HepG2 (cell line): ENCODE data around the gene ABT1. TPM values are rescaled to one million over a fixed set of nuclear protein-coding genes. Genes with fewer than 3 reads are reported as not detected.

Source experiments
- ATAC-seq: fragments of 200-7000 bp; cut with Tn5 transposase; 3 replicates; pipeline ENCODE4 v1.9.1; 2020; ENCODE audit warnings: mild to moderate bottlenecking, moderate library complexity
- BruUV-seq: library from RNA; stranded (reverse); fragments of 400-500 nt; replicated peaks from 2 replicates; lab custom pipeline; 2021; lab: Mats Ljungman, UMichigan
- CTCF ChIA-PET: fragments of 300-600 bp; formaldehyde crosslinking; extraction: SDS; loops from one replicate; lab custom pipeline; 2021; ENCODE audit warnings: low total read pairs, inconsistent platforms, low intra/inter-chr PET ratio; lab: Yijun Ruan, JAX
- POLR2A ChIA-PET: fragments of 350-600 bp; sonication (Branson Sonifier 250); formaldehyde crosslinking; loops from one replicate; lab custom pipeline; 2020; ENCODE audit warnings: antibody characterized with exemption, inconsistent platforms; lab: Yijun Ruan, JAX
- DNase-seq: peaks from one replicate; pipeline ENCODE4 v3.0.0-alpha.2; 2015; ENCODE audit warnings: low spot score
- FAIRE-seq: peaks from 3 replicates; lab custom pipeline; 2011; peaks lifted over from hg19 to GRCh38; lab: Jason Lieb, UNC
- H2AFZ ChIP-seq: one replicate; pipeline ENCODE4 v1.6.1; 2011; ENCODE audit warnings: low read length, inconsistent platforms
- H3K27ac ChIP-seq: fragments of 300-600 bp; 3 replicates; pipeline ENCODE4 v1.8.0; 2011; ENCODE audit warnings: mixed run types, mild to moderate bottlenecking, mixed read lengths, low read length, inconsistent platforms; ENCODE audit not compliant: insufficient read depth; ENCODE audit errors: extremely low read length
- H3K27me3 ChIP-seq, 2 experiments: fragments of 200-600 bp in 1 of 2; 2 replicates in 1 of 2; 3 replicates in 1 of 2; pipeline versions ENCODE4 v1.6.0 to v1.8.0; 2011; ENCODE audit warnings: low read length in 2 of 2, mild to moderate bottlenecking in 2 of 2, moderate library complexity in 2 of 2, inconsistent platforms in 1 of 2; ENCODE audit not compliant: insufficient read depth in 2 of 2, control insufficient read depth in 1 of 2
- H3K36me3 ChIP-seq, 2 experiments: fragments of 200-600 bp in 1 of 2; replicated peaks in 1 of 2; 2 replicates in 1 of 2; 3 replicates in 1 of 2; pipeline versions ENCODE4 v1.5.1 to v1.8.0; 2011; ENCODE audit warnings: low read length in 2 of 2, inconsistent platforms in 1 of 2; ENCODE audit not compliant: insufficient read depth in 2 of 2, control insufficient read depth in 1 of 2
- H3K4me1 ChIP-seq: 2 replicates; pipeline ENCODE4 v1.5.1; 2012; ENCODE audit warnings: low read length, inconsistent platforms; ENCODE audit not compliant: insufficient read depth
- H3K4me2 ChIP-seq: 2 replicates; pipeline ENCODE4 v1.6.0; 2011; ENCODE audit warnings: low read depth, low read length, inconsistent platforms
- H3K4me3 ChIP-seq, 3 experiments: fragments of 200-600 bp in 1 of 3; sonication (generic), shearing (Covaris generic) in 1 of 3; replicated peaks in 1 of 3; 2 replicates each; pipeline ENCODE4 v1.5.1; 2011 to 2016; ENCODE audit warnings: low read length in 3 of 3, inconsistent platforms in 2 of 3, low read depth in 2 of 3, mild to moderate bottlenecking in 2 of 3, control low read depth in 1 of 3, mixed read lengths in 1 of 3; ENCODE audit not compliant: insufficient read depth in 1 of 3
- H3K79me2 ChIP-seq: one replicate; pipeline ENCODE4 v1.6.1; 2011; ENCODE audit warnings: low read length, inconsistent platforms; ENCODE audit not compliant: insufficient read depth
- H3K9ac ChIP-seq: 2 replicates; pipeline ENCODE4 v1.6.0; 2011; ENCODE audit warnings: mild to moderate bottlenecking, low read depth, low read length, inconsistent platforms; ENCODE audit not compliant: insufficient read depth
- H3K9me3 ChIP-seq: 2 replicates; pipeline ENCODE4 v1.5.1; 2012; ENCODE audit warnings: mild to moderate bottlenecking, low read length
- H4K20me1 ChIP-seq: 2 replicates; pipeline ENCODE4 v1.6.0; 2011; ENCODE audit warnings: inconsistent platforms, mild to moderate bottlenecking, low read length, moderate library complexity; ENCODE audit not compliant: insufficient read depth
- ARID2 ChIP-seq: sonication (generic); formaldehyde crosslinking; IDR thresholded peaks from 2 replicates; pipeline ENCODE4 v1.8.1; 2022; ENCODE audit warnings: mild to moderate bottlenecking, missing genetic modification reagents, borderline replicate concordance
- CBX1 ChIP-seq: IDR thresholded peaks from one replicate; pipeline ENCODE4 v1.6.1; 2016; ENCODE audit warnings: antibody characterized with exemption, low read depth
- CBX5 ChIP-seq: sonication (generic); formaldehyde crosslinking; IDR thresholded peaks from 2 replicates; pipeline ENCODE4 v1.4.0; 2020; ENCODE audit warnings: missing genetic modification reagents, borderline replicate concordance
- CC2D1A ChIP-seq: sonication (generic); formaldehyde crosslinking; IDR thresholded peaks from 2 replicates; pipeline ENCODE4 v1.8.1; 2023; ENCODE audit warnings: mild to moderate bottlenecking, missing genetic modification reagents
- CREM ChIP-seq, 2 experiments: sonication (generic) in 1 of 2; formaldehyde crosslinking in 1 of 2; IDR thresholded peaks; 2 replicates each; pipeline versions ENCODE4 v1.4.0 to v1.6.1; 2016 to 2020; ENCODE audit warnings: antibody characterized with exemption in 1 of 2, mild to moderate bottlenecking in 1 of 2, missing genetic modification reagents in 1 of 2
- ELF3 ChIP-seq: IDR thresholded peaks from 2 replicates; pipeline ENCODE4 v1.6.1; 2016; ENCODE audit warnings: missing genetic modification reagents, missing compliant biosample characterization
- HNRNPK ChIP-seq: fragments of 200-400 bp; formaldehyde crosslinking; IDR thresholded peaks from 2 replicates; pipeline ENCODE4 v1.6.1; 2018; ENCODE audit warnings: low read length, low read depth, moderate library complexity, mild to moderate bottlenecking; ENCODE audit not compliant: poor library complexity, severe bottlenecking
- LCORL ChIP-seq, 2 experiments: fragments of 450-650 bp in 1 of 2; sonication (generic) in 1 of 2; formaldehyde crosslinking in 1 of 2; IDR thresholded peaks; 2 replicates each; pipeline versions ENCODE4 v1.5.0 to v1.6.1; 2017 to 2020; ENCODE audit warnings: antibody characterized with exemption in 1 of 2, missing genetic modification reagents in 1 of 2
- MATR3 ChIP-seq: sonication (generic); formaldehyde crosslinking; IDR thresholded peaks from 2 replicates; pipeline ENCODE4 v1.4.0; 2020; ENCODE audit warnings: missing genetic modification reagents
- MEF2D ChIP-seq: sonication (generic); formaldehyde crosslinking; IDR thresholded peaks from 2 replicates; pipeline ENCODE4 v1.5.1; 2020; ENCODE audit warnings: mild to moderate bottlenecking, missing genetic modification reagents
- NFYB ChIP-seq: sonication (generic); formaldehyde crosslinking; IDR thresholded peaks from 2 replicates; pipeline ENCODE4 v1.4.0; 2020; ENCODE audit warnings: missing genetic modification reagents
- YY1 ChIP-seq: IDR thresholded peaks from 2 replicates; pipeline ENCODE4 v1.6.1; 2011; ENCODE audit warnings: low read length, low read depth, moderate library complexity, mild to moderate bottlenecking; ENCODE audit not compliant: insufficient read depth, insufficient replicate concordance
- ZFY ChIP-seq: sonication (generic); formaldehyde crosslinking; IDR thresholded peaks from 2 replicates; pipeline ENCODE4 v1.4.0; 2020; ENCODE audit warnings: missing genetic modification reagents
- ZNF75D ChIP-seq: sonication (generic); formaldehyde crosslinking; IDR thresholded peaks from 2 replicates; pipeline ENCODE4 v1.8.1; 2023; ENCODE audit warnings: missing genetic modification reagents, mild to moderate bottlenecking, borderline replicate concordance
- ZNF773 ChIP-seq: sonication (generic); formaldehyde crosslinking; IDR thresholded peaks from 2 replicates; pipeline ENCODE4 v1.4.0; 2020; ENCODE audit warnings: missing genetic modification reagents, borderline replicate concordance
- WGBS: methylation state at CpG from one replicate; pipeline ENCODE4 v1.1.6; 2017; ENCODE audit warnings: low lambda C conversion rate; 5-methylcytosine and 5-hydroxymethylcytosine counted together
- in situ Hi-C: cut with HindIII; loops from 2 replicates; pipeline ENCODE4 v1.10.0; 2017; ENCODE audit warnings: low pct_unique_long_range_greater_than_20kb; ENCODE audit not compliant: extremely low pct_ligation_motif_present
- intact Hi-C: fragments of 100-400 bp; cut with micrococcal nuclease; formaldehyde crosslinking; loops from one replicate; pipeline ENCODE4 v1.10.0; 2022; ENCODE audit not compliant: unreplicated experiment
- polyA plus RNA-seq, 8 experiments: library from polyadenylated mRNA; depleted of rRNA in 3 of 8; stranded (reverse) in 7 of 8; unstranded in 1 of 8; fragments of >200 nt; fragmentation: Illumina TruSeq in 4 of 8; extraction: Trizol in 4 of 8; gene quantifications; 2 replicates each; pipeline versions ENCODE4 v1.2.1 to v1.2.3, GENCODE V29; 2011 to 2016; ENCODE audit warnings: low read depth in 4 of 8, missing spikeins in 1 of 8, mixed read lengths in 1 of 8; ENCODE audit not compliant: insufficient read depth in 1 of 8
- total RNA-seq, 5 experiments: library from RNA; depleted of rRNA; stranded (reverse); fragments of >200 nt; fragmentation: Illumina TruSeq; extraction: Trizol; gene quantifications; 2 replicates each; pipeline ENCODE4 v1.2.3, GENCODE V29; 2016; ENCODE audit warnings: low read depth in 1 of 5
- TF ChIP-seq, protein P1 (sequence below), 2 experiments: IDR thresholded peaks; 2 replicates each; pipeline ENCODE4 v1.6.1; 2011 to 2012; ENCODE audit warnings: low read length in 2 of 2, borderline replicate concordance in 1 of 2, low read depth in 1 of 2, mild to moderate bottlenecking in 1 of 2, moderate library complexity in 1 of 2
- TF ChIP-seq, protein P2 (sequence below): sonication (generic); formaldehyde crosslinking; IDR thresholded peaks from 2 replicates; pipeline ENCODE4 v1.8.1; 2022; ENCODE audit warnings: low read depth, mild to moderate bottlenecking, missing genetic modification reagents

Gene ABT1
- total and polyA plus RNA-seq, 2 of the 13 experiments (the other 11 are each of a cell fraction or from before 2014, with no cell fraction given) = 38.4 TPM

DNA sequence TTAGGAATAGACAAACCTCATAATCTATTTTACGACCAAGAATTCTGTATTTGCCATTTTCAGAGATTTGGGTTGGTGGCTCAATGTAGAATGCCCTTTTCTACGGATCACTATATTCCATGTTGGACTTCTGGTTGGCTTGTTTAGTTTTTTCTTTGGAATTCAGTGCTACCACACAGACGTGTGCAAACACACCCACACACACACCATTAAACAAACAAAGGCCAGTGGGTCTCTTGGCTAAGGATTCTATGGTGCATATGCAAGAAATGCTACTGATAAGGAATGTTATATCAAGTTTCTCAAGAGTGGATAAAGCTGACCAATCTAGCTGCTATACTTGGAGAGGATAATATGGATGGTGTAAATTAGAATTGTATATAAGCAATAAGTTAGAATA lies 8.0 kb downstream of the ABT1 start:
- WGBS = 16% methylated on average over 3 of the region's 3 CpGs
- intact Hi-C loops (no loop called here), in situ Hi-C loops (no loop called here)
- DNase-seq (no peak), FAIRE-seq (no peak), ATAC-seq (no peak)
- H3K9ac ChIP-seq = no peak overlapping the region
- H3K36me3 ChIP-seq = peaks cover 0 to under 1% of the 10 kb centered on the region in 2 experiments; a peak in 1 of 5 replicates
- no peaks in the 10 kb centered on the region for H3K9me3 ChIP-seq
- no peaks in the 10 kb centered on the region for H3K79me2 ChIP-seq
- ChIA-PET CTCF (no interaction called here), POLR2A (no interaction called here)
- no peaks in the 10 kb centered on the region for H4K20me1 ChIP-seq
- H2AFZ ChIP-seq = no peak overlapping the region
- H3K27me3 ChIP-seq = no peaks in the 10 kb centered on the region
- H3K4me1 ChIP-seq = peaks cover 5% of the 10 kb centered on the region; the same call in 1 of the 2 replicates
- H3K27ac ChIP-seq = no peak overlapping the region
- H3K4me3 ChIP-seq = no peak overlapping the region
- H3K4me2 ChIP-seq = no peak overlapping the region
- no TSS peak for BruUV-seq
- no peak for TF ChIP-seq ZFY (CRISPR knock-in tag)
- no peak for TF ChIP-seq HNRNPK
- no peak for TF ChIP-seq ZNF773 (CRISPR knock-in tag)
- TF ChIP-seq MEF2D (CRISPR knock-in tag) = no peak
- TF ChIP-seq YY1 = no peak
- TF ChIP-seq CBX5 (CRISPR knock-in tag) = no peak
- TF ChIP-seq ARID2 = no peak
- no peak for TF ChIP-seq NFYB (CRISPR knock-in tag)
- TF ChIP-seq CBX1 = no peak
- no peak for TF ChIP-seq LCORL (IDR thresholded peaks at IDR 0.05)
- no peak for TF ChIP-seq LCORL (CRISPR knock-in tag; IDR thresholded peaks at IDR 0.05)
- TF ChIP-seq MATR3 = no peak
- TF ChIP-seq CREM (IDR thresholded peaks at IDR 0.05) = no peak
- no peak for TF ChIP-seq CREM (CRISPR knock-in tag; IDR thresholded peaks at IDR 0.05)
- TF ChIP-seq, protein P1, sequence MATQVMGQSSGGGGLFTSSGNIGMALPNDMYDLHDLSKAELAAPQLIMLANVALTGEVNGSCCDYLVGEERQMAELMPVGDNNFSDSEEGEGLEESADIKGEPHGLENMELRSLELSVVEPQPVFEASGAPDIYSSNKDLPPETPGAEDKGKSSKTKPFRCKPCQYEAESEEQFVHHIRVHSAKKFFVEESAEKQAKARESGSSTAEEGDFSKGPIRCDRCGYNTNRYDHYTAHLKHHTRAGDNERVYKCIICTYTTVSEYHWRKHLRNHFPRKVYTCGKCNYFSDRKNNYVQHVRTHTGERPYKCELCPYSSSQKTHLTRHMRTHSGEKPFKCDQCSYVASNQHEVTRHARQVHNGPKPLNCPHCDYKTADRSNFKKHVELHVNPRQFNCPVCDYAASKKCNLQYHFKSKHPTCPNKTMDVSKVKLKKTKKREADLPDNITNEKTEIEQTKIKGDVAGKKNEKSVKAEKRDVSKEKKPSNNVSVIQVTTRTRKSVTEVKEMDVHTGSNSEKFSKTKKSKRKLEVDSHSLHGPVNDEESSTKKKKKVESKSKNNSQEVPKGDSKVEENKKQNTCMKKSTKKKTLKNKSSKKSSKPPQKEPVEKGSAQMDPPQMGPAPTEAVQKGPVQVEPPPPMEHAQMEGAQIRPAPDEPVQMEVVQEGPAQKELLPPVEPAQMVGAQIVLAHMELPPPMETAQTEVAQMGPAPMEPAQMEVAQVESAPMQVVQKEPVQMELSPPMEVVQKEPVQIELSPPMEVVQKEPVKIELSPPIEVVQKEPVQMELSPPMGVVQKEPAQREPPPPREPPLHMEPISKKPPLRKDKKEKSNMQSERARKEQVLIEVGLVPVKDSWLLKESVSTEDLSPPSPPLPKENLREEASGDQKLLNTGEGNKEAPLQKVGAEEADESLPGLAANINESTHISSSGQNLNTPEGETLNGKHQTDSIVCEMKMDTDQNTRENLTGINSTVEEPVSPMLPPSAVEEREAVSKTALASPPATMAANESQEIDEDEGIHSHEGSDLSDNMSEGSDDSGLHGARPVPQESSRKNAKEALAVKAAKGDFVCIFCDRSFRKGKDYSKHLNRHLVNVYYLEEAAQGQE (IDR thresholded peaks at IDR 0.05; ENCODE audit: borderline replicate concordance in 1 of 2, low read depth in 1 of 2, low read length in 2 of 2) = no peak
- no peak for TF ChIP-seq CC2D1A (CRISPR knock-in tag)
- TF ChIP-seq, protein P2, sequence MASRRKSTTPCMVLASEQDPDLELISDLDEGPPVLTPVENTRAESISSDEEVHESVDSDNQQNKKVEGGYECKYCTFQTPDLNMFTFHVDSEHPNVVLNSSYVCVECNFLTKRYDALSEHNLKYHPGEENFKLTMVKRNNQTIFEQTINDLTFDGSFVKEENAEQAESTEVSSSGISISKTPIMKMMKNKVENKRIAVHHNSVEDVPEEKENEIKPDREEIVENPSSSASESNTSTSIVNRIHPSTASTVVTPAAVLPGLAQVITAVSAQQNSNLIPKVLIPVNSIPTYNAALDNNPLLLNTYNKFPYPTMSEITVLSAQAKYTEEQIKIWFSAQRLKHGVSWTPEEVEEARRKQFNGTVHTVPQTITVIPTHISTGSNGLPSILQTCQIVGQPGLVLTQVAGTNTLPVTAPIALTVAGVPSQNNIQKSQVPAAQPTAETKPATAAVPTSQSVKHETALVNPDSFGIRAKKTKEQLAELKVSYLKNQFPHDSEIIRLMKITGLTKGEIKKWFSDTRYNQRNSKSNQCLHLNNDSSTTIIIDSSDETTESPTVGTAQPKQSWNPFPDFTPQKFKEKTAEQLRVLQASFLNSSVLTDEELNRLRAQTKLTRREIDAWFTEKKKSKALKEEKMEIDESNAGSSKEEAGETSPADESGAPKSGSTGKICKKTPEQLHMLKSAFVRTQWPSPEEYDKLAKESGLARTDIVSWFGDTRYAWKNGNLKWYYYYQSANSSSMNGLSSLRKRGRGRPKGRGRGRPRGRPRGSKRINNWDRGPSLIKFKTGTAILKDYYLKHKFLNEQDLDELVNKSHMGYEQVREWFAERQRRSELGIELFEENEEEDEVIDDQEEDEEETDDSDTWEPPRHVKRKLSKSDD (CRISPR knock-in tag) = no peak
- TF ChIP-seq ELF3 (CRISPR knock-in tag) = no peak
- TF ChIP-seq ZNF75D = no peak
